Central memory CD4-positive, alpha-beta T cell (primary cell): Measurements from ENCODE around the gene KCP.

Experiments
- DNase-seq: peaks from one replicate; pipeline ENCODE4 v3.0.0; 2022

KCP gene

DNA sequence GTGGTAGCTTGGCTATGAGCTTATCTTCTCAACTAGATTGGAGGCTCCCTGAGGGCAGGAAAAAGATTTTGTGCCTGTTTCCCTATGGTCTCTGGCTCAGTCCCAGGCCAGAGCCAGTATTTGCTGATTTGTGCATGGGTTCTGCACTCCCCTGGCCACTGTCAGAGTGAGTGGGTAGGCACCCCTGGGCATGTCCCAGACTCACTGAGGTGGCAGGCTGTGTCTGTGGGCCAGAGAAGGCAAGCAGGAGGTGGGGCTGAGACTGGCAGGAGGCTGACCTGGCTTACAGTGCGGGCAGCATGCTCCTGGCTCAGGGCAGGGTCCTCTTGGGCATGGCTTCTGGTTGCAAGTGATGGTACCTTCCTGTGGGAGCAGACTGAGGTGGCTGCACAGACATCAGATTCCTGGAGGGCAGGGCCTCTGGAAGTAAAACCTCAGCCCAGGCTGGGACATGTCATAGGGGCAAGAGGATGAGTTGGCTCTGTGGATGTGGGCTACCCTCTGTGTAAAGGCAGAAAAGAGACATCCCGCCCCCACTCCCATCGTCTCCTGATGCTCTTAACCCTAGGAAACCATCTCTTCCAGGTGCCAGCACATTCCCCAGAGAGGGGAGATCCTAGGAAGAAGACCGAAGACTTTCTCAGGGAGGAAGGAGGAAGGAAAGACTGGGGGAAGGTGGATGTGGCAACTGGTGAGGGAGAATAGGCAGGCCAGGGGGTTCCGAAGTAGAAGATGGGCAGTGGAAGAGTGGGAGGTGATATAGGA is 4.3 kb downstream of the KCP start:
- no peak for DNase-seq

DNA sequence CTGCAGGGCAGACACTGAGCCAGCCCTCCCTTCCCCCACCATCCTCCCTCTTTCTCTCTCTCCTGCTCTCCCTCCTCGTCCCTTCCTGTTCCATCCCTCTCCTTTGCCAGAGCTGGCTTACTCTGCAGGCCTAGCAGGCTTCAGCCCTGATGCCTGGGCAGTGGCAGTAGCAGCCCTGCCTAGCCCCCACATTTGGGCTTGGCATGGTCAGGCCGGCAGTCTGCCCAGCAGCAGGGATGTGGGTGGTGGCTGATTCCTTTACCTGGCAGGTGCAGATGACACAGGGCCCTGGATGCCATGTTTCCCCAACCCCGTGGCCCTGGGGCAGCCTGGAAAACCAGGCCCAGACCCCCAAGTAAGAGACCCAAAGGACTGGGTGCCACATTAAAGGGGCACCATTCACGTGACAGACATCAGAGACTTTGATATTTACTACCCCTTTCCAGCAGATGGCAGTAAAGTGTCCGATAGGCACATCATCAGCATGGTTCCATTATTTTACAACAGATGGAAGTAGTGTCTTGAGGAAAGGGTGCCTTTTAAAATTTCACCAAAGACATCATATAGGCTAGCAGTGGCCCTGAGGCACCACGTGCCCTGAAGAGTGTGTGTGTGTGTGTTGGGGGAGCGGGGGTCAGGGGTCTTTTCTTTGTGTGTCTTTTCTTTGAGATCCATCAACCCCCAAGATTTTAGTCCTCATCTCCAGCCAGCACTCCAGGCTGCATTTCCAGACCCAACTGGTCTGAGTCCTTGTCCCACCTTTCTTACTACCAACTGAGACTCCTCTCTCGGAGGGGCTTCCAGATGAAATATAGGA is 5.9 kb downstream of the KCP start:
- DNase-seq = peak; percentile 59

DNA sequence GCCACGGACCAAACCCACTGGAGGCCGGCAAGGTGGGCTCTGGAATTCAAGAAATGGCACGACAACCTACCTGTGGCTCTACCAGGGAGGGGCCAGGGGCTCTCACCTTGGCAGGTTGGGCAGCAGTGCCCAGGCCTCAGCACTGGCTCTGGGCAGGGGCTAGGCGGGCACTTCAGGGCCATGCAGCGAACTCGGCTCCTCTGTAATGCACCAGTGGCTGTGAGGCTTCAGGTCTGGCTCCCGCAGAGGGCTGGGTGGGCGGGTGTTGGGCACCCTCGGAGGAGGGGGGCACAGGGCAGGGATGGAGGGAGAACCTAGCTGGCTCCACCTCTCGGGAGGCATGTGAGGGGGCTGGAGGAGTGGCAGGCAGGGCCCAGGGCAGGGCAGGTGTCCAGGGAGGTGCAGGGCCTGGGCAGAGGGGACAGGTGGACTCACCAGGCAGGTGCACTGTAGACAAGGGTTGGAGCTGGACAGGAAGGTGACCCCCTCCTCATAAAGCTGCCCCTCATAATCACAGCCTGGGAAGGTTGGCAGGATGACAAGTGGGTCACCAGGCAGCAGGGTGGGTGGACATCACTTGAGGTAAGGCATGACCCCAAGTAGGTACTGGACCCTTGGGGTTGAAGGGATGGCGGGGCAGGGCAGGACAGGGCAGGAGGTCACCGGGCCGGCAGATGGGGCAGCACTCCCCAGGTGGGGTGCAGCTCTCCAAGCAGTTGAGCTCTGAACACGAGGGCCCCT is 6.7 kb downstream of the KCP start:
- no peak for DNase-seq

DNA sequence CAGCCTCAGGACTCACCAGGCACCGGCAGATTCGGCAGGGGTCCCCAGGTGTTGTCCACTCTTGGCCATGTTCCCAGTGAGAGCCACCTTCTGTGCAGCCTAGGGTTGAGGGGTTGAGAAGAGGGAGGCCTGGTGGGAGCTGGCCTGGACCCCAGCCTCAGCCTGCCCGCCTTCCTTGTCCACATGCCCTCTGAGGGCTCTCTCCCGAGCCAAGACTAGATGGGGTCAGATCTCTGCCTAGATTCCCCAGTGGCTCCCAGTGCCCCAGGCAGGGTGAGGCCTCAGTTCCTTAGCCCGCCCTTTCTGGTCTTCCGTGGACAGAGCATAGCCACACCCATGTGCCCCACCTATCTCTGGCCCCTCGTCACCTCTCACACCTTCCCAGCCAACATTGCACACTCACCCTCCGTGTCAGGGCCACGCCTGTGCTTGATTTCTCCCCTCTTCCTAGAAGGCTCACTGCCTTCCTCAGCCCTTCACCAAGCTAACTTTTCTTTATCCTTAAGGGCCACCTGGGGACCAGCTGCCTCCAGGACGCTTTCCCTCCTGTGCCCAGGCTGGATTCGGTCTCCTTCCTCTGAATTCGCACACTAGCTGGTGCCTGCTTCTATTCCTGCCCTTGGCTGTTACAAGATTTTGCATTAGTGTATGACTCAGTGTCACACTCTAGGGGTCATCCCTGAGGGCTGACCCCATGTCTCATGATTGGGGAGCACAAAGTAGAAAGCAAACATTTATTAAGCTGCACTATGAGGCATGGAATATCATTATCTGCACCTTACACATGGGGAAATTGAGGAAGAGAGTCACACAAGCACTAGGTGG is 7.5 kb downstream of the KCP start:
- no peak for DNase-seq

DNA sequence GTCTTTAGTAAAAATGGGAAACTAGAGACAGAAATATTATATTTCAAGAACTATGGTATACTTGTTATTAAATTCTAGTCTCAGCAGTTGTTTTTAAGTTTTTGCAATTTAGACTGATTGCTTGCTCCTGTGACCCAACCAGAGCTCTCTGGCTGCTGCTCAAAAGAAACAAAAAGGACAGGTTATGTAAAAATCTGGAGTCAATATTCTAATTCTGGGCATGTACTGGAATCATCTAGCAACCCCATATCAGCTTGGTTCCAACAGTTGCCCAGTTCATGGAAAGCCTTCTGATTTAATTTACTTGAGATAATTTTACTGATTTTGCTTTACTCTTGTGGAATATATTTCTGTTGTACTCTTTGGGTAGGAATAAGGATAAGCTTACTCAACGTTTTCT is 10.3 kb downstream of the KCP start:
- no peak for DNase-seq

DNA sequence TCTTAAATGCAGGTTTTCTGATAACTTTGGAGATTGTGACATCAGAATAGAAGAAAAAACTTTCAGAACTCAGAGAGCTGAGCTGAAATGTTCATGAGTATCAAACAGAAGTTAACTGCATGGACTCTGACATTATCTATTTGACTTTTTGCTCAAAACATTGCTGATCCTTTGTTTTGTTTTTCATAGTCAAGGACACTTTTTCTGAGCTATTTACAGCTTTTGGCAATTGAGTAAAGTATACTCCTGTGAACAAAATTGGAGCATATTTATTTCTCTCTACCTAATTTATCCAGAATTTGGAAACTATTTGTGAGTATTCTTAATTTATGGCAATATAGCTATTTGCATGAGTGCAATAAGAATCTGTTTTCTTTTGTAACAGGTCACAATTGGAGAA is 11.1 kb downstream of the KCP start:
- no peak for DNase-seq

DNA sequence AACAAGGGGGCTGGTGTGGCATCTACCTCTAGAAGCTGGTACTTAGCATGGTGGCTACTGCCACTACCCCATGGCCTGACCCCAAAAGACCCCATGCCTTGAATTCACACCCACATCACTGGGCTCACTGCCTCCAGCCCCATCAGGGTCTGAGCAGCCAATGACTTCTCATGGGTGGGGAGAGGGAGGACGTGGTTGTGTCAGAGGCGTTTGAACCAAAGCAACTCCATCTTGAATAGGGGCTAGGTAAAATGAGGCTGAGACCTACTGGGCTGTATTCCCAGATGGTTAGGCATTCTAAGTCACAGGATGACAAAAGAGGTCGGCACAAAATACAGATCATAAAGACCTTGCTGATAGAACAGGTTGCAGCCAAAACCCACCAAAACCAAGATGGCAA is 15.2 kb downstream of the KCP start:
- DNase-seq = no peak

DNA sequence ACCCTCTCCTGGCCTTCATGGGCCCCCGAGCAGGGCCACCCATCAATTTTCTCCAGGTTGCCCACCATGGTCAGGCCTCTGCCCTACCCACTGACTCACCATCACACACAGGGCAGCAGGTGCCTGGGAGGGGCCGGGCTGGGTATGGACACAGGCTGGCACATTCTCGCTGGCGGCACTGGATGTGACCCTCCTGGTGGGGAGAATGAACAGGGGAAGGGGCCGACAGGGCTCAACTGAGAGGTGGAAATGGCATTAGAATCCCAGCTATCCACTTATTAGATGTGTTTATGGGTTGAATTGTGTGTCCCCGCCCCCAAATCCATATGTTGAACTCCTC is 16.4 kb downstream of the KCP start:
- DNase-seq = no peak

DNA sequence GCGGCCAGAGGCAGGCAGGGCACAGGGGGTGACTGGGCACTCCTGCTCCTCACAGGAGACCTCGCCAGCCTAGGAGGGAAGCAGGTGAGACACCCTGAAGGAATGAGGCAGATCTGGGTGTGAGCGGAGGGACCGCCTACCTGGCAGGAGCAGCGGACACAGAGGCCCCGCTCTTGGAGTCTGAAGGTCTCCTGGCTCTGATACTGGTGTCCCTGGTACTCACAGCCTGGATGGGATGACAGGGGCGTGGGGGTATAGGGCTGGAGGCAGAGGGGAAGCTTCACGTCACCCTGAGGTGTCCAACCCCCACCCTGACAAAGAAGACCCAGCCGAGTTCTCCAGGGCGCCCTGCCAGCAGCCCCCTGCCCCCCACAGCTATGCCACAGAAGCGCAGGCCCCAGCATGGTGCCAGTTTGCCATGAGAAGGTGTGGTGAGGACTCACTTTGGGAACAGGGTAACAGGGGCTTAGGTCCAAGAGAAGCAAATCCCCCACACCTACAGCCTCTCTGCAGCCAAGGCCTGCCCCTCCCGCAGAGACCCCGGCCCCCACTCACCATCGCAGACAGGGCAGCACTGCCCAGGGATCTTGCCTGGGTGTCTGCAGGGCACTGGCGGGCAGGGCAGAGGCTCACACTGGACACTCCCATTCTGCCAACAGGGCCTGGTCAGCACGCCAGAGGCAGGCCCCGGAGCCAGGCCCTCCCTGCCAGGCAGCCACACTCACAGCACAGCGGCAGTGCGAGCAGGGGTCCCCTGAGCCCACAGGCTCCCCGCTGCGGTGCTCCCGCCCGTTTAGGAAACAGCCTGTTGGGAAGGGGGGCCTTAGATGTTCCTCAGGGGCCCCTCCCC is 17.0 kb downstream of the KCP start:
- DNase-seq = no peak

DNA sequence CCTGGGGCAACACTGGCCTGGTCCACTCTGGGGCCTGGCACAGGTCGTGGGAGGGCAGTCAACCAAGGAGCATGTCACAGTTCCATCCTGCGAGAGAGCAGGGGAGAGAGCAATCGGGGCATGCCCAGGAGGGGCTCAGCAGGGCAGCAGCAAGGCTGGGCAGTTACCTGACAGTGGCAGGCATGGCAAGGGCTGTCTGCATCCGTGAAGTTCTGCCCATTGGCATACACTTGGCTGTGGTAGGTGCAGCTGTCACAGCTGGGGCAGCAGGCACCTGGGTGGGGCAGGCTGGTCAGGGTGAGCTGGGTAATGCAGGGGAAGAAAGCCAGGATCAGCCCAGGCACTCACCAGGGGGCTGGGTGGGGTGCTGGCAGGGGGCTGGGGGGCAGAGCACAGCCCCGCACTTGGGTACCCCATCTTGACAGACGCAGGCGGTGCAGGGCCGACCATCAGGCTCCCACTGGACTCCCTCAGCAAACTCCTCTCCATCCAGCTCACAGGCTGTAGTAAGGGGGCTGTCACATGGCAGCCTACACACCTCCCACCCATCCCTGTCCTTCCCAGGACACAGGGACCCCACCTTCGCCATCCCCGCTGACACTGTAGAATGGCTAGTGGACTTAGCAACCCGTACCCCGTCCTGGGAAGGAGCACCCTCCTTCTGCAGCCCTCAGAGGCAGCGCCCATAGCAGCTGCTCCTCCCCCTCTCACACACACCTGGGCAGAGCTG is 17.8 kb downstream of the KCP start:
- no peak for DNase-seq

DNA sequence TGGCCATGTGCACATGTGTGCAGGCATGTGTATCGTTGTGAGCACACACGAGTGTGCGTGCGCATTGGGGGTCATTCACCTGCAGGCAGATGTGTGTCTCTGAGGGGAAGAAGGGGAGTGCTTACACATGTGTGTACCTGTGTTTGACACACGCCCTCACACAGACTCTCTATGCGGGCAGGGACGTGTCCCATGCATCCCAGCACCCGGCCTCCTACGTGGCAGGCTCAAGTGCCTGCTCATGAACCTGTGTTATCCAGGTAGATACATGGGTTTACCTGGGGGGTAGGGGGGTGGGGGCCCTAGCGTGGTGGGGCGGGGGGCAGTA is 18.6 kb downstream of the KCP start:
- DNase-seq = no peak

DNA sequence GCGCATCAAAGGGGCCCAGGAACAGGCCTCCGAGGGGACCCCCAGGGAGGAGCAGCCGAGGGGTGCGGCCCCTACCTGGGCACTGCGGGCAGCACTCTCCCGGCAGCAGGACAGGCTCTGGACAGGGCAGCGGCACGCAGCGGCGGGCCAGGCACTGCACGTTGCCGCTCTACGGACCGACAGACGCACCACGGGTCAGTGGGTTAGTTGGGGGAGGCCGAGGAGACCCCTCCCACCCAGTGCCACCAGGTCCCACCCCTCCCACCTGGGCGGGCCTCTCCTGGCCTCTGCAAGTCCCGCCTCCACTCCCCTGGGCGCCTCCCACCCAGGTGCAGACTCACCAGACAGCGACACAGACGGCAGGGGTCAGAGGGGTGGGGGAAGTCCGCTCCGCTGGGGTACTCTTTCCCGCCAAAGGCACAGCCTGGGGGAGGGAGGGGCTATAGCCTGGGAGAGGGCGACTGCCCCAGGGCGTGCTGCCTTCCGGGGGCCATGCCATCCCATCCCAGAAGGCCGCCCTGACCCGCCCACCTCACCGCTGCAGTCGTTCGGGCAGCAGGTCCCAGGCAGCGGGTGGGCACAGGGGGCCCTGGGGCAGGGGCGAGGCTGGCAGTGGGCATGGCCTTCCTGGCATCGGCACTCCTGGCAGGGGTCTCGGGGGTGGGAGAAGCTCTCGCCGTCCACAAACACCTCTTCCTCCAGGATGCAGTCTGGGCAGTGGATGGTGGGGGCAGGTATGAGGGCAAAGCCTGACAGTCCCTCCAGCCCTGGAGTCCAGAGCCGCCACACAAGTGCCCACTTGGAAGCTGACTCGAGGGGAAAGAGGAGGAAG is 19.2 kb downstream of the KCP start:
- DNase-seq = no peak

DNA sequence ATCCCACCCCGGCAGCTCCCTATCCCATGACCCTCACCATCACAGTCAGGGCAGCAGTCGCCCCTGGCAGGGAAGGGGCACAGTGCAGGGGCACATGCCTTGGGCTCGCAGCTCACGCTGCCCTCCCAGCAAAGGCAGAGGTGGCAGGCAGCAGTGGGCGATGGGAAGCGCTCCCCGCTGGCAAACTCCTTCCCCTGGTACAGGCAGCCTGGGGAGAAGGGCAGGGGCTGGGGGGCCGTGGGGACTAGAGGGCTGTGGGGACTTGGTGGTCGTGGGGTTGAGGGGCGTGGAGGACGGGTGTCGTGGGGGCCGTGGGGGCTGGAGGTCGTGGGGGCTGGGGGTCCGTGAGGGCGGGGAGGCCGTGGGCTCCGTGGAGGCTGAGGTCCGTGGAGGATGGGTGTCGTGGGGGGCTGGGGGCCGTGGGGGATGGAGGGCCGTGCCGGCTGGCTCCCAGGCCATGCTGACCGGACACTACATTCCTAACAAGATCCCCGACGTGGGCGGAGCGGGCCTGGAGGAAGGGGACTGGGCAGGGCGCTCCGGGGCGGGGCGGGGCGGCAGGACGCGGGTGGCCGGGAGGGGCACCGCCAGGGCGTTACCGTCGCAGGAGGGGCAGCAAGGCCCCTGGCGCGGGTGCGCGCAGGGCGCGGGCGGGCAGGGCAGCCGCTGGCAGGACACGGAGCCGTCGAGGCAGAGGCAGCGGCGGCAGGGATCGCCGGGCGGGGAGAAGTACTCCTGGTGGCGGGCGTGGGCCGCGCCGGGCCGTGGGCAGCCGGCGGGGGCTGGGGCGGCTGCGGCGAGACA is 20.0 kb downstream of the KCP start:
- no peak for DNase-seq

DNA sequence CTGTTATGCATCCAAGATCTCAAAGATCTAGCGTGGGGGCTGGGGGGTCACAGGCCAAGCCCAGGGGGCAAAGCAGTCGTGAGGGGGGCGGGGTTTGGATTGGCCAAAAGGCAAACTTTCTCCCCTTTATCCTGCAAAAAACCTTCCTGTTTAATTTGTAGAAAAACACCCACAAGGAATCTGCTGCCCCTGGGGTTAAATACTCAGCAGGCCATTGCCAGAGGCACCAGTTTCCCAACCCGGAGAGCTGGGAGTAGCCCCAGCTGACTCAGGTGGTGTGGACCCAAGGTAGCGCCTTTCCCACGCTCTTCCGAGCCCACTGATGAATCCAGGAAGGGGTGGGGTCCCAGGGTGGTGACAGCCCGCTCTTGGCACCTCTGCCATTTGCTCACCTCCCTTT is 21.4 kb downstream of the KCP start:
- no peak for DNase-seq

DNA sequence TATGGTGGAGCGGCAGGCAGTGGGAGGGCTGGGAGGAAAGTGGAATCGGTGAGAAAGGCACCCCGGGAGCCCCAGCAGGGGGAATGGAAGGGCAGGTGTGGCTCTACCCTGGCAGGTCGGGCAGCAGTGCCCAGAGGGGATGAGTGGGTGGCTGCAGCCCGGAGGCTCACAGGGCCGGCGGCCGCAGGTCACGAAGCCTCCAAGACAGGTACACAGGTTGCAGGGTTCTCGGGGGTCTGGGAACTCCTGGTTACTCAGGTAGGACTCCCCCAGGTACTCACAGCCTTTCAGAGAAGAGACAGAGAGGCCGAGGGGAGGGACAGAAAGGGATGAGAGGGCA is 21.8 kb downstream of the KCP start:
- no peak for DNase-seq

DNA sequence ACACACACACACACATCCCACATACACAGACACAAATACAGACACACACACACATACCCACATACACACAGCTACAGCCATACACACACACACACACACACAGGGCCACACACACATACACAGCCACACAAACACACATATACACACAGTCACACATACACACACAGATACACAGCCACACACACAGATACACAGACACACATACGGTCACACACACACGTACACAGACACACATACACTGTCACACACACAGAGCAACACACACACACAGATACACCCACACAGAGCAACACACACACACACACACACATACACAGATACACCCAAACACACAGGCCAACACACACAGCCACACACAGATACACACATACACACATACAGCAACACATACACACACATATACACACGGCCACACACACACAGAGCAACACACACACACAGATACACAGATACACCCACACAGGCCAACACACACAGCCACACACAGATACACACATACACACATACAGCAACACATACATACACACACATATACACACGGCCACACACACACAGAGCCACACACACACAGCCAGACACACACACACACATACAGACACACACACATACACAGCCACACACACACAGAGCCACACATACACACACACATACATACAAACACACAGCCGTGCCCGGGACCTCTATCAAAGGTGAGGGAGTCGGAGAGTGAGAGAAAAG is 22.3 kb downstream of the KCP start:
- DNase-seq = no peak

DNA sequence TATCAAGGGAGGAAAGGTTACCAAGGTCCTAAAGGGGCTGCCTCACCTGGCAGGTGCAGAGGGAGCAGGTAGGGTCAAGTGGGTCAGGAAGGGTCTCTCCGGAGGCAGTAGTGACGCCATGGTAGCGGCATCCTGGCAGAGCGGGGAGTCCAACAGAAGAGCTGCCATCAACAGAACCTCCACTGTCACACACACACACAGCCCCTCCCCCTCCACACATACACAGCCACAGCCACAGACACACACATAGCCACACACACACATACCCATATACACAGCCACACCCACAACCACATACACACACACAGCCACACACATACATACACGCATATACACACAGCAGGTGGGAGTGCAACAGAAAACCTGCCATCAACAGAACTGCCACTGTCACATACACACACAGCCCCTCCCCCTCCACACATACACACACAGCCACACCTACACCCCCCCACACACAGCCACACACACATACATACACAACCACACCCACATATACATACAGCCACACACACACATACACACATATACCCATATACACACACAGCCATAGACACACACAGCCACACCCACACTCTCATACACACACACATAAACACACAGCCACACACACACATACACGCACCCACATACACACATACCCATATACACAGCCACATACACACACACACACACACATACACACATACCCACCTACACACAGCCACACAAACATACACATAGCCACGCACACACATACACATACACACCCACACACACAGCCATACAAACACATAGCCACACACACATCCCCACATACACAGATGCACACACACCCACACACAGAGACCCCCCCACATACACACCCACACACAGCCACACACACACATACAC is 23.1 kb downstream of the KCP start:
- DNase-seq = no peak
